T-helper 1 cell (primary cell): ENCODE data around the gene TCP1.
"Not testable (repeated sequence)": the region's sequence is repeated elsewhere in the genome, so short reads cannot be mapped to it uniquely, and the experiment has no call there.

Experiments used
- DNase-seq, 5 donors: peaks; one replicate each; pipeline ENCODE4 v3.0.0-alpha.2; 2012 to 2020

Gene TCP1

DNA sequence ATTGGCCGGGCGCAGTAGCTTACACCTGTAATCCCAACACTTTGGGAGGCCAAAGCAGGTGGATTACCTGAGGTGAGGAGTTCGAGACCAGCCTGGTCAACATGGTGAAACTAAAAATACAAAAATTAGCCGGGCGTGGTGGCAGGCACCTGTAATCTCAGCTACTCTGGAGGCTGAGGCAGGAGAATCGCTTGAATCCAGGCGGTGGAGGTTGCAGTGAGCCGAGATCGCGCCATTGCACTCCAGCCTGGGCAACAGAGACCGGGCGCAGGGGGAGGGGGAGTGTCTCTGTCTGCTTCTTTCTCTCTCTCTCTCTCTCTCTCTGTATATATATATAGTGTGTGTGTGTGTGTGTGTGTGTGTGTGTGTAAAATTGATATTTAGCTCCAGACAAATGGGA lies 56.9 kb downstream of the TCP1 start:
- DNase-seq: not testable (repeated sequence)

- DNase-seq: no peak
Measured at GRCh38 chr6:159730332-159730676, 59.1 kb downstream of the TCP1 start.

GRCh38 chr6:159729598-159730331 lies 59.6 kb downstream of the TCP1 start:
- peak in 1 of 5 donors; percentile 14 for DNase-seq

DNA sequence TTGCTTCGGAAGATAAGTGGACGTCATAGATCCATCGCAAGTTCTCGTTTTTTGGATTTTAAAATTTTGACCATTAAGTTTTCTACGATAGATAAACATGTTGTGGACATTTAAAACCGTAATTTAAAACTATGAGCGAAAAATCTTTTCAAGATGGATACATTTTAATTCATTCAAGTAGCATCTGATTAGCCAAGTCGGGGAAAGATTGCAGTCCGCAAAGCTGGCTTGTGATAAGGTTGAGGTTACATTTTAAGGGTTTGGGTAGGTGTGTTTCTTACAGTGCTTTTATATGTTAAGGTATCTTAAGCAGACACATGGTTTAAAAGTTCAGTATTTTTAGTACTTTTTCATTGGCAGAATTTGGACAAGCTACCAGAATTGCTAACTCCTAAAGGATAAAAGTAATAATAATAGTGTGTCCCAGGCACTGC lies 60.9 kb downstream of the TCP1 start:
- DNase-seq: no peak
